Skin epidermis (tissue), 12 donors: ENCODE data around the gene FIBCD1.

ENCODE experiments used
- H3K27ac ChIP-seq, 21 experiments: fragments of 200-600 bp; sonication (generic) in 11 of 21; one replicate each; pipeline ENCODE4 v1.5.0; 2020; ENCODE audit warnings: mild to moderate bottlenecking in 3 of 21, inconsistent platforms in 2 of 21, moderate library complexity in 2 of 21
- H3K4me3 ChIP-seq, 7 experiments: fragments of 200-600 bp; sonication (generic) in 2 of 7; one replicate each; pipeline ENCODE4 v1.5.0; 2020; ENCODE audit warnings: inconsistent platforms in 2 of 7, mild to moderate bottlenecking in 2 of 7, moderate library complexity in 1 of 7

The FIBCD1 gene

GRCh38 chr9:130938652-130939404, at the start of gene FIBCD1:
Gene FIBCD1 (minus strand): TSS chr9:130939247. CDS start chr9:130938607, 640 bp downstream.
- no peak within 1 kb of the TSS for H3K27ac ChIP-seq
- H3K4me3 ChIP-seq, result peak within 1 kb of the TSS; percentile 12 to 46 (median 29)

- no peak overlapping the region for H3K27ac ChIP-seq
- H3K4me3 ChIP-seq, result no peak overlapping the region
Measured at GRCh38 chr9:130988400-130988747, 49.3 kb upstream of the FIBCD1 start.

DNA sequence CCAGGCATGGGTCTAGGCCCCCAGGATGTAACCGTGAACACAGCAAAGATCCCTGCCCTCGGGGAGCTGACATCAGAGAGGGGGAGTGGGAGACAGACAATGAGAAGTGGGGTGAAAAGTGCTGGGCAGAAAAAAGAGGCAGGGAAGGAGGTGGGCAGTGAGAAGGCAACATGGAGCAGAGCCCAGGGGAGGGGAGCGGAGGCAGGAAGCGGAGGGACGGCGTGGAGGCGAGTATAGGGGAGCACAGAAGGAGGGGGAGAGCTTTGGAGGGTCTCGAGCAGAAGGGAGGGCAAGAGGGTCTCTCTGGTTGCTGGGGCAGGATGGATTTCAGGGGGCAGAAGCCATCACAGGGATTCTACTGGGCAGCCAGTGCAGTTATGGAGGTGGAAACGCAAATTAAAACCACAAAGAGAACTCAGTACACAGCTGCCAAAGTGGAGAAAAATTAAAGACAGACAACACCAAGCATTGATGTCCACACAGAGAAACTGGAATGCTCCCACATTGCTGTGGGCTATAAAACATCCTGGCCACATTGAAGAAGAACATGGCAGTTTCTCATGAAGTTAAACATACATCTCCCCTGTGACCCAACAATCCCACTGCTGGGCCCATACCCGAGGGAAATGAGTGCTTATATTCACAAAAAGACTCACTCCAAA, 48.8 kb upstream of the FIBCD1 start:
- H3K4me3 ChIP-seq, result no peak overlapping the region
- H3K27ac ChIP-seq, result no peak overlapping the region

- Histone ChIP-seq H3K4me3 (no peak overlapping the region), H3K27ac (no peak overlapping the region)
Measured at GRCh38 chr9:130987054-130987453, 48.0 kb upstream of the FIBCD1 start.

DNA sequence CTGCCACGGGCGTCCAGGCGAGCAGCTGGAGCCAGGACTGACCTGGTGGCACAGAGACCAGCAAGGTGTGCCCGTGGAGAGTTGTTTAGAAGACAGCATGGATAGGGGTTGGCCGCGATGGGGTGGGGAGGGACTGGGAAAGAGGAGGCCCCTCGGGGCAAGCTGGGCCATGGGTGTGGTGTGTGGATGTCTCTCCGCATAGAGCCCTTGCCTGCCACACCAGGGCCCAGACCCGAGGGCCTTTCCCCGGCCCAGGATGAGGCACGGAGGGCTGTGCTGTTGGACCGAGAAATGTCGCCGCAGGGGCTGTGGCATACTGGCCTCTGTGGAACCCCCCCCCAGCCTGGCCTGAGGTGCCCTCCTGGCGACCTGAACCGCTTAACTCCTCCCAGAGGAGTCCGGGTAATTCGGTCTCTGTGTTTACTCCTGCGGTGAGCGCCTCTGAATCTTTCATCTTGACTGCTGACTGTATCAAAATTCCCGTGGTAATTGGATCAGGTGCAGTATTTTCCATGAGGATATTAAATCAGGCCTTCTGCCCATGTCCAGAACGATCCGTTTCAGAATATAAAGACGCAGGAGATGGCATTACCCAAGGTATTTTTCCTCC, 47.4 kb upstream of the FIBCD1 start:
- no peak overlapping the region for H3K27ac ChIP-seq

DNA sequence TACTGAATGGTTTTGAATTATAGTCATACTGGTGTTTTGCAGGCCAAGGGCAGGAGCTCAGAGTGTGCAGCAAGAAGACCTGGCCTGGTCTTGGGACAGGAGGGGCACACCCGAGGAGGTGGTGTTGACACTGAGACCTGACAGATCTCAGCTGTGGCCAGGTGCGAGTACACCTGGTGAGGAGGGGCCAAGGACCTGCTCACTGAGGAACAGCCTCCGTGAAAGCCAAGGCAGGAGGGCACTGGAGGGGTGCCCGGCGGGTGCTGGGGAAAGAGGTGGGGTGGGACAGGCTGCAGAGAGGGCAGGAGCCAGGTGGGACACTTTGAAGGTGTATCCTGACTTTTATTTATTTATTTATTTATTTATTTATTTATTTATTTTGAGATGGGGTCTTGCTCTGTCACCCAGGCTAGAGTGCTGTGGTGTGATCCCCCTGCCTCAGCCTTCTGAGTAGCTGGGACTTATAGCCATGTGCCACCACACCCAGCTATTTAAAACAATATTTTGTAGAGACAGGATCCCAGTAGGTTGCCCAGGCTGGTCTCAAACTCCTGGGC, 46.6 kb upstream of the FIBCD1 start:
- no peak overlapping the region for H3K27ac ChIP-seq
- H3K4me3 ChIP-seq, result no peak overlapping the region

More for the DNA sequence above, 47.4 kb upstream of the FIBCD1 start:
- H3K4me3 ChIP-seq, result no peak overlapping the region

DNA sequence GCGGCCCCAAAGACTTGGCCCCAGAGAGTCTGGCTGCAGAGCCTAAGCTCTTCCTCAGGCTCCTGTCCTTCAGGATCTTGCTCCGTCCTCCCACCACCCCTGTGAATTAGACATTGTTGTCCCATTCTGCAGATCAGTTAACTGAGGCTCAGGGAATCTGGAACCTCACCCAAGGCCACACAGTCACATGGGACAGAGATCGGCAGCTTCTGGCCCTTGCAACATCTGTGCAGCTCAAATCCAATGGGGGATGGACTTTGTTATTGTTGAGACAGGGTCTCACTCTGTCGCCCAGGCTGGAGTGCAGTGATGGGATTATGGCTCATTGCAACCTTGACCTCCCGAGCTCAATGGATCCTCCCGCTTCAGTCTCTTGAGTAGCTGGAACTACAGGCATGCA, 46.0 kb upstream of the FIBCD1 start:
- Histone ChIP-seq H3K4me3 (no peak overlapping the region), H3K27ac (no peak overlapping the region)

DNA sequence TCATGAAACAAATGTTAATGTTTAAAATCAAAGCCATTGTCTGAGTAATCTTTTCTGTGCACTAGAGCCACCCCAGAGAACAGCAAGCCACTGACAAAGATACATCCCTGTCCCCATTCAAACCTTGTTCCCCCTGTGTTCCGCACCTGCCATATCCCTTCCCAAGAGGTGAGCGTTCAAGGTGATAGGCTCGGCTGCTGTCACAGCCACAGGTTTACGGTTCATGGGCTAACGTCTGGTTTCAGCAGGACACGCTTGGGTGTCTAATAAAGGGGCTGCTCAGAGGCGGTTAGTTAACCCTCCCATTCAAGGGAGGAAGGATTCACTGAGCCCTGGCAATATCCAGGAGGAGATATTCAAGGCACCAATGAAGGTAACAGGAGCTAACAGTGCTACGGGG, 45.5 kb upstream of the FIBCD1 start:
- Histone ChIP-seq H3K4me3 (no peak overlapping the region), H3K27ac (no peak overlapping the region)

DNA sequence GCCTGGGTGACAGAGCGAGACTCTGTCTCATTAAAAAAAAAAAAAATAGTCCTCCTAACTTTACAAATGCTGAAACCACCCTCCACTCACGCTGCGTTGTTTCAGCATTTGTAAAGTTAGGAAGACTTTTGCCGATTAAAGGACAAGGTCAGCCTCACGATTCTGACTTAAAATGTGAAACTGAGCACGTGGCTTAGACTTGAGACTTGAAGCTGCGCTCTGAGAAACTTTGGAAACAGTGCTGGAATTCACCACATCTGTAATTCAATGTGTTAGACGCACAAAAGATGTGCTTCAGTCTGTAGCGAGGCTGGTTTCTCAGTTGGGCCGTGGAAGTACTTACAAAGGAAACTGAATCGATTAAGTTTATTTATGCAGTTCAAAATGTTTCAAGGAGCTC, 44.9 kb upstream of the FIBCD1 start:
- no peak overlapping the region for H3K4me3 ChIP-seq
- H3K27ac ChIP-seq, result no peak overlapping the region

- H3K4me3 ChIP-seq, result no peak overlapping the region
Measured at GRCh38 chr9:130983359-130983670, 44.3 kb upstream of the FIBCD1 start.

GRCh38 chr9:130982636-130983358, 43.8 kb upstream of the FIBCD1 start:
- Histone ChIP-seq H3K4me3 (no peak overlapping the region), H3K27ac (no peak overlapping the region)

More at GRCh38 chr9:130983359-130983670, 44.3 kb upstream of the FIBCD1 start:
- H3K27ac ChIP-seq, result no peak overlapping the region

DNA sequence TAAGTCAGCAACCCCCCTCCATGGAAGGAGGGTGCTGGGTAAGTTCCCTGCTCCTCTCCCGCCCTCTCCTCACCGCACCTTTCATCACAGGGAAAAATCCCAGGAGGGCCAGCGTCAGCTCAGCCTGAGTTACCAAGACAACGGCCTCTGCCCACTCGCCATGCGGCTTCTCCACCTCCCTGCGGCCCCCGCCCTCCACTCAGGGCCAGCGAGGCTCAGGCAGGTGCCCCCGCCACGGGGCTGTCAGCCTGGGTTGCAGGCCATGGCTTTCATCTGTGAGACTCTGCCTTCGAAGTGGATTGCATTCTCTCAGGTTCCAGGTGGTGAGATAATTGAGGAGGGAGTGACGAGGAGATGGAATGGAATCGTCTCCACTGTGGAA, 42.7 kb upstream of the FIBCD1 start:
- no peak overlapping the region for H3K27ac ChIP-seq
- H3K4me3 ChIP-seq, result no peak overlapping the region

GRCh38 chr9:130981002-130981755, 42.1 kb upstream of the FIBCD1 start:
- Histone ChIP-seq H3K27ac (no peak overlapping the region), H3K4me3 (no peak overlapping the region)

DNA sequence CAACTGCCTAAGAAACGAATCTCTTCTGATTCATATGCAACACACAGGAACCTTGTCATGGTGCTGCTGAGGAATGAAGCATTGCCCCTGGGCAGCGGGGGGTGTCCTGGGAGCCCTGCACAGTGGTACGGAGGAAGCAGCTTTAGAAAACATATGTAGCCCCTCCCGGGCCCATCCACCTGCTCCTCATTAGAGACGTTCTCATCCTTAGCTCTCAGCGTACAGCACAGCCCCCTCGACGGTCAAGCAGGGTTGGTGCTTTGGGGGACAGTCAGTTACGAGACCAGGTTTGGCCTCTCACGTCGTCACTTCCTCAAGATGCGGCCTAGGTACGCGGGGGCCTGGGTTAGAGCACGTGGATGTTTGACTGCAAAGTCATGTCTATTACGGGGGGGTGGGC, 41.5 kb upstream of the FIBCD1 start:
- H3K4me3 ChIP-seq, result no peak overlapping the region
- no peak overlapping the region for H3K27ac ChIP-seq

DNA sequence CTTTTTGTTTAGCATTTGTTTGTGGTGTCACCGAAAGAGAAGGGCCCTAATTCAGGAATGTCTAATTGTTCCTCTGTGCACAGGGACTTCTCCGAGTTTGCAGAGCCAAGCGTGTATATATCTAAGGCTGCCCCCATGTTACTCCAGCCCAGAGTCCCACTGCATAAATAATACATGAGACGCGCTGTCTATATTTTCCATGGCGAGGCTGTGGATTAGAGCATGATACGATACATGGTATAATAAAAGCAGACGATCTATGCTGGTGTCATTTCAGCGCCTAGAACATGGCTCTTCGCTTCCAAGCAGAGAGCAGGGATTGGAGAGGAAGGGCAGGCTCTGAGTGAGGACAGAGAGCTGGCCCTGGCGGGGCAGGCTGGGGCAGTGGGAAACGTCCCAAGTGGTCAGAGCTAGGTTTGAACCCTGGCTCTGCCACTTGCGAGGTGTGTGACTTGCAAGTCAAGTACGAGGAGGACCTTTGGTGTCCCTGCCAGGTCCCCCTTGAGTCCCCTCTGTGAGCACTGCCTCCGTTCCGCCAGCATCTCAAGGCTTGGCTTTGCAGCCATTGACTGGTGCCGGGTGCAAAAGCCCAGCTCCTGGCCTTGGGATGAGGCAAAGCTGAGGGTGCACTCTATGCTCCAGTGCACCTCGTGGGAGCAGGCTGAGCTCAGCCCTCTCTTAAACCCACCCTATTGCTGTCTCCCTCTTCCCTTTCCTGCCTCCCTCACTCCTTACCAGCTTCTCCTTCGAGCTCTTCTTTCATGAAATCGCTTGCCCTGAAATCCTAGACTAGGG, 40.7 kb upstream of the FIBCD1 start:
- Histone ChIP-seq H3K4me3 (no peak overlapping the region), H3K27ac (no peak overlapping the region)

- Histone ChIP-seq H3K4me3 (no peak overlapping the region), H3K27ac (no peak overlapping the region)
Measured at GRCh38 chr9:130977811-130978221, 38.8 kb upstream of the FIBCD1 start.

DNA sequence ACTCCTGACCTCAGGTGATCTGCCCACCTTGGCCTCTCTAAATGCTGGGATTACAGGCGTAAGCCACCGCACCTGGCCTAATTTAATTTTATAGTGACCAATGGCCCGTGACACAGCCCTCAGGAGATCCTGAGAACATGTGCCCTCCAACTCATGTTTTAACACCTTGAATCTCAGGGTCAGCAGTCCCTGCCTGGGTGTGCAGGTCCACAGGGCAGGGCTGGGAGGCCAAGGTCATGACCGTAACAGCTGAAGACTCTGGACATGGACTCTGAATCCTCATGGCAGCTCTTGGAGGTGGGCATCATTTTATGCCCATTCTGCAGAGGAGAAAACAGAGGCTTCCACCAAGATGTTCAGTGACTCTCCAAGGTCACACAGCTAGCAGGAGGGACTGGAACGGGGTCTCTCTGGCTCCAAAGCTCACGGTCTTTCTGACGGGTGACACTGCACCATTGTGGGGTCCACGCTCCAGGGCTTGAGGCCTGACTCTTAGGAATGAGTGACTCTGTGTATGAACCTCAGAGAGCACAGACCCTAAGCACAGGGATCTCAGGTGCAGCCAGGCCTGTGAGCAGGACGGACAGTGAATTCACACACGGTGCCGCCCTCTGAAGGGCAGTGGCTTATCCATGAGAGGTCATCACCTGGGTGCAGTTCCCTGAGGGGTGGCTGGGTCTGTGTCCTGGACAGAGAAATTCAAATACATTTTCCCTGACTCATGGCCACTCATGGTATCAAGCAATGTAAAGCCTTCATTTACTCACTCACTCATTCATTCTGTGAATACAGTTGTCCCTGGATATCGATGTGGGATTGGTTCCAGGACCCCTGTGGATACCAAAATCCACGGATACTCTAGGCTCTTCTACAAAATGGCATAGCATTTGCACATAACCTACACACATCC, 37.1 kb upstream of the FIBCD1 start:
- H3K4me3 ChIP-seq, result no peak overlapping the region
- H3K27ac ChIP-seq, result no peak overlapping the region

GRCh38 chr9:130975156-130975555, 36.1 kb upstream of the FIBCD1 start:
- Histone ChIP-seq H3K4me3 (no peak overlapping the region), H3K27ac (no peak overlapping the region)
